HG02943 (cell line): Measurements from ENCODE around the gene P4HB.

ENCODE experiments used
- ATAC-seq: cut with Tn5 transposase; IDR thresholded peaks from one replicate; pipeline ENCODE4 v1.9.1; 2021; ENCODE audit warnings: mild to moderate bottlenecking, low read depth, moderate library complexity; ENCODE audit not compliant: unreplicated experiment

P4HB gene

GRCh38 chr17:81813371-81813684, 47.0 kb downstream of the P4HB start:
- no peak for ATAC-seq

DNA sequence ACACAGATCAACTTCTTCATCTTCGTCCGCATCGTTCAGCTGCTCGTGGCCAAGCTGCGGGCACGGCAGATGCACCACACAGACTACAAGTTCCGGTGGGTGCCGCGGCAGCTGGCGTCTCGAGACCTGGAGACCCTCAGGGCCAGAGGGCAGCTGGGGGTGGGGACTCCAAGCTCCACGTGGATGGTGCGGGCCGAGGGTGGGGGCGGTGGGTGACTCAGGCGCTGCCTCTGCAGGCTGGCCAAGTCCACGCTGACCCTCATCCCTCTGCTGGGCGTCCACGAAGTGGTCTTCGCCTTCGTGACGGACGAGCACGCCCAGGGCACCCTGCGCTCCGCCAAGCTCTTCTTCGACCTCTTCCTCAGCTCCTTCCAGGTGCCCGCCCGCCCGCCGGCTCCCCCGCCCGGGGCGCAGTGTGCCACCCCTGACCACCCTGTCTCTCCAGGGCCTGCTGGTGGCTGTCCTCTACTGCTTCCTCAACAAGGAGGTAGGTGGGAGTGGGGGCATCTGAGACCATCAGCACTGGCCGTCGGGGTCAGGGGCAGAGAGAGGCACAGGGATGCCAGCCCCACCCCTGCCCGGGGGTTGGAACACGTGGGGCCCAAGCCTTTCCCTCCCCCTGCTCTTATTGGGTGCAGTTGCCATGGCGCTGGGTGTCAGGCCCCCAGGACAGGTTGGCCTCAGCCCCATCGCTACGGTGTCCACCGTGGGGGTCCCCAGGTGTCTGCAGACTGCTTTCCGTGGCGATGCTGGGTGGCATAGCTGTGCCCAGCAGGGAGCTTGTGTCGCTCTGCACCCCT, 47.6 kb downstream of the P4HB start:
- no peak for ATAC-seq

DNA sequence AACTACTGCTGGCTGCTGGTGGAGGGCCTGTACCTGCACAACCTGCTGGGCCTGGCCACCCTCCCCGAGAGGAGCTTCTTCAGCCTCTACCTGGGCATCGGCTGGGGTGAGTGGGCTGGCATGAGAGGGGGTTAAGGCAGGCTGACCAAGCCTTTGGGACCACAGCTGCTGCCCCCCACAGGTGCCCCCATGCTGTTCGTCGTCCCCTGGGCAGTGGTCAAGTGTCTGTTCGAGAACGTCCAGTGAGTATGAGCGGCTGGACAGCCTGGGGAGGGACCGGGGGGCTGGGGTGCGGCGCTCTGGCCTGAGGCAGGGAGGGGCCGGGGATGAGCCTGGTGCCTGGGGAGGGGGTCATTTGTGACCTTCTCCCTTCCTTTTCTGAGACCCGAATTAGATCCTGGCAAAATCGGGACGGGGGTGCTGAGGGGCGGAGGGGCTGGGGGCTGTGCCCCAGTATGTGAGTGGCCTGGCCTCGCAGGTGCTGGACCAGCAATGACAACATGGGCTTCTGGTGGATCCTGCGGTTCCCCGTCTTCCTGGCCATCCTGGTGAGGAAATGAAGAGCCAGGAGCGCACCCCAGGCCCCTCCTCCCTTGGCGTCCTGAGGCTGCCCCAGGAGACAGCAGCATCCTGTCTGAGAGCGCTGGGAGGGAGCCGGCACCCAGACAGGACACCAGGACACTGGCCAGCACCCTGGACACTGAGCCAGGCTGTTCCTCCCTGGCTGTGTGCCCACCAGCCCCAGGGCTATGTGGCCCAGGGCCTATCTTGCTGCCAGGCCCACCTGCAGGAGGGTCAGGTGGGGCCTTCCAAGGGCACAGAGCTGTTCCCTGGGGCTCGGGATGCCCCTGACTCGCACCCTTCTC, 48.4 kb downstream of the P4HB start:
- ATAC-seq, result no peak

DNA sequence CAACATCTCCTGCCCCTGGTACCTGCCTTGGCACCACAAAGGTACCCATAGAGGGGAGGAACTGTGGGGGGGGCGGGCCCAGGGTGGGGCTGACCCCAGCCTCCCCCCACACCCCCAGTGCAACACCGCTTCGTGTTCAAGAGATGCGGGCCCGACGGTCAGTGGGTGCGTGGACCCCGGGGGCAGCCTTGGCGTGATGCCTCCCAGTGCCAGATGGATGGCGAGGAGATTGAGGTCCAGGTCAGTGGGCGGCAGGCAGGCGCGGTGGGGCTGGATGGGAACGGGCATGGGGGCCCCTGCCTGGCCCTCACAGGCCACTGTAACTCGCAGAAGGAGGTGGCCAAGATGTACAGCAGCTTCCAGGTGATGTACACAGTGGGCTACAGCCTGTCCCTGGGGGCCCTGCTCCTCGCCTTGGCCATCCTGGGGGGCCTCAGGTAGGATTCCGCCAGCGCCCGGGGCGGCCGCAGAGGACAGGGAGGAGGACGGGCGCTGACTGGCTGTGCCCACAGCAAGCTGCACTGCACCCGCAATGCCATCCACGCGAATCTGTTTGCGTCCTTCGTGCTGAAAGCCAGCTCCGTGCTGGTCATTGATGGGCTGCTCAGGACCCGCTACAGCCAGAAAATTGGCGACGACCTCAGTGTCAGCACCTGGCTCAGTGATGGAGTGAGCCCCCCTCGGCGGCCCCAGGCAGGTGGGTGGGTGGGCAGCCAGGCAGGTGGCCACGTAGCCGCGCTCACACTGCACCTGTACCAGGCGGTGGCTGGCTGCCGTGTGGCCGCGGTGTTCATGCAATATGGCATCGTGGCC, 49.2 kb downstream of the P4HB start:
- ATAC-seq, result no peak

- ATAC-seq, result no peak
Observed at GRCh38 chr17:81810476-81810875, 49.9 kb downstream of the P4HB start.

- ATAC-seq, result no peak
Observed at GRCh38 chr17:81809556-81809998, 50.8 kb downstream of the P4HB start.

DNA sequence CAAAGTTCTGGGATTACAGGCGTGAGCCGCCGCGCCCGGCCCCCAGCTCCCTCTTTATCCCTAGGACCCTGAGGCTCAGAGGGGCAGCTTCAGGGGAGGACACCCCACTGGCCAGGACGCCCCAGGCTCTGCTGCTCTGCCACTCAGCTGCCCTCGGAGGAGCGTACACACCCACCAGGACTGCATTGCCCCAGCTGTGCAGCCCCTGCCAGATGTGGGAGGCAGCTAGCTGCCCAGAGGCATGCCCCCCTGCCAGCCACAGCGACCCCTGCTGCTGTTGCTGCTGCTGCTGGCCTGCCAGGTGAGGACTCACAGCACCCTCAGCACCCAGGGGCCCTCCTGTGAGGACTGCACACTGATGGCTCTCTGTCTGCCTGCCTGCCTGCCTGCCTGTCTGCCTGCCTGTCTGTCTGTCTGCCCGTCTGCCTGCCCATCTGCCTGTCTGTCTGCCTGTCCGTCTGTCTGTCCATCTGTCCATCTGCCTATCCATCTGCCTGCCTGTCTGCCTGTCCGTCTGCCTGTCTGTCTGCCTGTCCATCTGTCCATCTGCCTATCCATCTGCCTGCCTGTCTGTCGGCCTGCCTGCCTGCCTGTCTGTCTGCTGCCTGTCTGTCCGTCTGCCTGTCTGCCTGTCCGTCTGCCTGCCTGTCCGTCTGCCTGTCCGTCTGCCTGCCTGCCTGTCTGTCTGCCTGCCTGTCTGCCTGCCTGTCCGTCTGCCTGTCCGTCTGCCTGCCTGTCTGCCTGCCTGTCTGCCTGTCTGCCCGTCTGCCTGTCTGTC, 51.4 kb downstream of the P4HB start:
- no peak for ATAC-seq

- no peak for ATAC-seq
Observed at GRCh38 chr17:81807839-81808238, 52.5 kb downstream of the P4HB start.

DNA sequence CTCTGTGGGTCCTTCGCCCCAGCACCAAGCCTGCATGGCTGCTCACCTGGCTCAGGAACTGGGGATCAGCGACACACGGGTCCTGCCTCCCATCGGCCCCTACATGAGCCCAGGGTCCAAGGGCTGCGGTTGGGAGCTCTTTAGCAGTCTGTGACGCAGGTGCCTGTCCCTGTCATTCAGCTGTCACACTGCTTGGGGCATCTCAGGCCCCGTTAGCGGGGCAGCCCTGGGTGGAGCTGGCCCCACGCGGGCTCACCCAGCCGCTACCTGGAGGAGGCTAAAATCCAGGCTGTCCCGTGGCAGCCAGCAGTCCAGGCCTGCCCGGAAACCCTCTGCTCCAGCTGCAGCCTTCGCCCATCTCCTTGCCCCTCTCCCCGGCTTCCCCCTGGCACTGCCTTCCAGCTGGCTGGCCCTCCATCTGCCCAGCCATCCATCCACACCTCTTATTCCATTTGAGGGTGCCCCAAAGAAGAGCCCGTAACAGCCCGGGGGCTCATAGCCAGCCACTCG, 53.1 kb downstream of the P4HB start:
- ATAC-seq, result no peak

DNA sequence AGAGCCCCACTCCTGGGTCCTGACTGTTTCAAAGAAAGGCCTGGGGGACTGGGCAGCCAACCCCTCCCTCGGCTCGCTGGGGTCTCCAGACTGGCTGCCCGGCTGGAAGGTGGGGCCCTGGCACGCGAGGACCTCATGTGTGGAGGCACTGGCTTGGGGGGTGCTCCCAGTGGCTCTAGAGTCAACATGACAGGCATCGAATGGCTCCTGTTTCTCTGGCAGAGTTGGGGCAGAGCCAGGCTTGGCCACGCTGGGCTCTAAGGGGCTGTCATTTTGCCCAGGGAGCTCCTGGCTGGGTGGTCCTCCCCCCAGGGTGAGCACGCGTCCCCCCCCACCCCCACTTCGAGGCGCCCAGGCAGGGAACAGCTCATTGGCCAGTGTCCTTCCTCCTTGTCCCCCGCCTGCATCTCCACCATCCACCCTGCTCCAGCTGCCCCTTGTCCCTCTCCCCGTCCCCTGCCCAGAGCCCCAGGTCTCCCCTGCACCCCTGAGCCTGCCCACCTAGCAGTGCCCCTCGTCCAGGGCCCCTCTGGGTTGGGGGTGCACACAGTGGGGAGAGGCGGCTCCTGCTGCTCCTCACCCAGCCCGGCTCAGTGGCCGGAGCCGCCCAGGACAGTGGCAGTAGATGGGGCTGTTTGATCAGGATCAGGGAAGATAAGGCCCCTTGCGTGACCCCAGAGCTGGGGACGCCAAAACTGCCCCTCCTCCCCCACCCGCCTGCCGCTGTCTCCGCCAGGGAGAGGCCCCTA, 53.7 kb downstream of the P4HB start:
- ATAC-seq, result no peak

DNA sequence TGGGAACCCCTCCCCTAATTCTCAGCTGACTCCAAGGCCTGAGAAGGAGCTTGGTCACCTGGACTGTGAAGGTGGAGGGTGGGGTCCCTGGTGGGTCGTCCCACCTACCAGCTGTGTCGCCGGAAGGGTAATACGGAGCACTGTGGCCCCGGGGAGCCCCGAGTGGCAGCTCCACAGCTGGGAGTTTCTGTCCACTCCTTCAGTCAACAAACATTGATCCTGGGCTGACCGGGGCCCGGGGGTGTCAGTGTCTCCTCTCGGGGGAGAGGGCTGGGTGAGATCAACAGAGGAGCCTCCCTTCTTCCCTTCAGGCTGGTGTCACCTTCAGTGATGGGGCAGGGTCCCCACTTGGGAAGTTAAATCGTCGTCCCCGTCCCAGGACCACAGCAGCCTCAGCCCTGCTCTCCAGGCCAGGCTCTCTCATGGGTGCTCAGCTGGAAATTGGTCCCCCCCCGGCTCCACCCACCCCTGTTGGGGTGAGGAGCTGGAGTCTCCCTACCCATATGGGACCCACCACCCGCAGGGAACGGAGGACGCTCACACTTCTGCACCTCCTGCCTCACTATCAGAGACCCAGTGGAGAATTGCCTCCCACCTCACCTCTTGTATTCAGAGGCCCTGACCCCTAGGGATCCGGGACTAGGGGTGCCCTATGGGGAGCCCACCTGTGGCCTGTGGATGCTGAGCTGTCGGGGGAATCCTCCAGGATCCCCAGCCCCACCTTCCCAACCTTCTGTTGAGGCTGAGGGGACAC, 54.5 kb downstream of the P4HB start:
- no peak for ATAC-seq

DNA sequence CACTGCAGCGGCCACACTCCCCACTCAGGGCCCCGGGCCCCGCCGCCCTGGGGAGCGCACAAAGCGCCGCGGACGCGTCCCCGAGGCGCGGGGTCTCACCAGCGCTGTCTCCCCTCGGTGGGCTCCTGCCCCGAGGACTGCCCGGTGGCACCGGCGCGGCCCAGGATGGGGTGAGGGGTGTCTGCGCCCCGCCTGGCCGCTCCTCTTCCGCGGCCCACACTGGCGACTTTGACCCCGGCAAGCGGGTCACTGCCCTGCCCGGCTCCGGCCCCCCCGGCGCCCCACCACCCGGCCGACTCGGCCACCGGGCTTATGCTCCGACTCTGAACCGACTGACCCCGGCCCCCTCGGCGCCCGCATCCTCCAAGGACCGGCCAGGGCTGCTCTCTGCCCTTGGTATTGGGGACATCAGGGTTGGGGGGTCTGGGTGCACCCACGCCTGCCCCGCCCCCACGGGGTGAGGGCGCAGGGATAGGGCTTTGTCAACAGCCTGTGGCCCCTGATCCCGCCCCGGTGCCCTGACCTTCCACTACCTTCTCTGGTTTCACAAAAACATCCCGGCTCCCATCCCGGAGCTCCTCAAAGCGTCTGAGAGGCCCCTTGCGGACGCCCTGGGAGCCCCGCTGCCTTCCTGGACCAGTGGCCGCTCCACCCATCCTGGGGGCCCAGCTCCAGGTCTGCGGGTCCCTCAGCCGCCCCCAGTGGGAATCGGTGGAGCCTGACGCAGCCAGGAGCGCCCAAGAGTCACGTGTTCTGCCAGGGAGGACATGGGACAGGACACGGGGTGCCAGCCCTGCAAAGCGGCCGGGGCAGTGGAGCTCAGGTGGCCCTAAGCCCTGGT, 55.6 kb downstream of the P4HB start:
- no peak for ATAC-seq

- ATAC-seq, result no peak
Observed at GRCh38 chr17:81803728-81804558, 56.4 kb downstream of the P4HB start, which contains the start of gene GCGR. Gene GCGR (plus strand): TSS chr17:81804150. CDS start chr17:81809019, 4,869 bp downstream.

GRCh38 chr17:81802856-81803643, 57.3 kb downstream of the P4HB start:
- ATAC-seq, result no peak

GRCh38 chr17:81802048-81802758, 58.1 kb downstream of the P4HB start:
- no peak for ATAC-seq
